Nephron (organoid): ENCODE results near the gene QSOX2.

ENCODE experiments used
- H3K27ac Mint-ChIP-seq, 3 experiments: 2 replicates each; pipeline ENCODE4 v1.8.0; 2020; ENCODE audit warnings: mixed read lengths in 3 of 3, mild to moderate bottlenecking in 2 of 3, moderate library complexity in 1 of 3
- H3K27me3 Mint-ChIP-seq: 2 replicates; pipeline ENCODE4 v1.8.0; 2021; ENCODE audit warnings: low read depth, mild to moderate bottlenecking, moderate library complexity, mixed read lengths
- H3K36me3 Mint-ChIP-seq: 2 replicates; pipeline ENCODE4 v1.8.0; 2020; ENCODE audit warnings: low read depth, mixed read lengths
- H3K4me1 Mint-ChIP-seq: 2 replicates; pipeline ENCODE4 v1.8.0; 2020; ENCODE audit warnings: mixed read lengths
- H3K4me3 Mint-ChIP-seq, 3 experiments: 2 replicates each; pipeline ENCODE4 v1.8.0; 2020; ENCODE audit warnings: mild to moderate bottlenecking in 3 of 3, mixed read lengths in 3 of 3, moderate library complexity in 2 of 3
- H3K9me3 Mint-ChIP-seq: 2 replicates; pipeline ENCODE4 v1.8.0; 2020; ENCODE audit warnings: mixed read lengths
- TF ChIP-seq, protein P1 (sequence below), 3 experiments: fragments of 200-600 bp; sonication (generic); IDR thresholded peaks; one replicate each; pipeline ENCODE4 v1.5.0; 2021; ENCODE audit warnings: antibody characterized with exemption in 3 of 3; ENCODE audit not compliant: unreplicated experiment in 3 of 3

The QSOX2 gene

DNA sequence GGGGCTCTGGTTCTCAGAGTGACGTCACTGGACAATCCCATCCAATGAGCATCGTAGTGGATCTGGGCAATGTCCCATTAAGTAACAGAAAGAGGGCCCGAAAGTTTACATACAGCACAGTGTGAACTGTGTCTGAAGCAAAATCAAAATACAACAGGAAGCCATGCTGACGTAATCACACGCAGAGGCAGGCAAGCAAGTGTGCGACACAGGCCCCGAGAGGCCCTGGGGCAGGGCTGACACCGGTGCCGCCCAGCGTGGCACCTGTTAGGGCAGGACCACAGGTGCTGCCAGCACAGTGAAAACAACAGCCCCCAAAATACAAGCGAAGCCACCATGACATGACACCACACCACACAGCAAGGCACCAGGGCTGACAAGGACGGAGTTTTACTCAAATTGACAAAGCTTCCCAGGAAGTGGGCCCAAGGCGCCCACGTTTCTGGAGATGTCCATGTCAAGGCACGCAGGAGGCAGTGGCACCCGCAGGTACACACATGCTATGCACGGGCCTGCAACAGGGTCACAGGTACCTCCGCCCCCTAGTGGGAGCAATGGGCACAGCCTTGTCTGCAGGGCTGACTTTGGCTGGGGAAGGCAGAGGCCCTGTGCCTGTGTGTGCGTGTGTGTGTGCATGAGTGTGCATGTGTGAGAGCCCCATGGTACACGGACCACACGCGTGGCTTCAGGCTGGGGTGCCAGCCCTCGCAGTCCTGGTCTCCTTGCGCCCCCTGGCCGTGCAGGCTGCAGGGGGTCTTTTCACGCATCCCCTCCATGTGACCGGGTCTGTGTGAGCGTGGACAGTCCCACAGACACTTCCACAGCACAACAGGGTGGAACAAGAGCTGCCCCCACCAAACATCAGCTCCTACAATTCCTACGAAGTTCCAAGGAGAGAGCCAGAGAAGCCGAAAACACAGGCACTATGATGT is 19.6 kb downstream of the QSOX2 start:
- TF ChIP-seq, protein P1, sequence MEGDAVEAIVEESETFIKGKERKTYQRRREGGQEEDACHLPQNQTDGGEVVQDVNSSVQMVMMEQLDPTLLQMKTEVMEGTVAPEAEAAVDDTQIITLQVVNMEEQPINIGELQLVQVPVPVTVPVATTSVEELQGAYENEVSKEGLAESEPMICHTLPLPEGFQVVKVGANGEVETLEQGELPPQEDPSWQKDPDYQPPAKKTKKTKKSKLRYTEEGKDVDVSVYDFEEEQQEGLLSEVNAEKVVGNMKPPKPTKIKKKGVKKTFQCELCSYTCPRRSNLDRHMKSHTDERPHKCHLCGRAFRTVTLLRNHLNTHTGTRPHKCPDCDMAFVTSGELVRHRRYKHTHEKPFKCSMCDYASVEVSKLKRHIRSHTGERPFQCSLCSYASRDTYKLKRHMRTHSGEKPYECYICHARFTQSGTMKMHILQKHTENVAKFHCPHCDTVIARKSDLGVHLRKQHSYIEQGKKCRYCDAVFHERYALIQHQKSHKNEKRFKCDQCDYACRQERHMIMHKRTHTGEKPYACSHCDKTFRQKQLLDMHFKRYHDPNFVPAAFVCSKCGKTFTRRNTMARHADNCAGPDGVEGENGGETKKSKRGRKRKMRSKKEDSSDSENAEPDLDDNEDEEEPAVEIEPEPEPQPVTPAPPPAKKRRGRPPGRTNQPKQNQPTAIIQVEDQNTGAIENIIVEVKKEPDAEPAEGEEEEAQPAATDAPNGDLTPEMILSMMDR (IDR thresholded peaks at IDR 0.05; ENCODE audit: unreplicated experiment in 3 of 3), result peak; percentile 75 to 85 (median 76)
- Mint-ChIP-seq H3K4me3 (no peak overlapping the region), H3K36me3 (peaks cover 25% of the 10 kb centered on the region), H3K27me3 (peaks cover 4% of the 10 kb centered on the region), H3K4me1 (peaks cover 9% of the 10 kb centered on the region), H3K27ac (no peak overlapping the region), H3K9me3 (no peaks in the 10 kb centered on the region)

DNA sequence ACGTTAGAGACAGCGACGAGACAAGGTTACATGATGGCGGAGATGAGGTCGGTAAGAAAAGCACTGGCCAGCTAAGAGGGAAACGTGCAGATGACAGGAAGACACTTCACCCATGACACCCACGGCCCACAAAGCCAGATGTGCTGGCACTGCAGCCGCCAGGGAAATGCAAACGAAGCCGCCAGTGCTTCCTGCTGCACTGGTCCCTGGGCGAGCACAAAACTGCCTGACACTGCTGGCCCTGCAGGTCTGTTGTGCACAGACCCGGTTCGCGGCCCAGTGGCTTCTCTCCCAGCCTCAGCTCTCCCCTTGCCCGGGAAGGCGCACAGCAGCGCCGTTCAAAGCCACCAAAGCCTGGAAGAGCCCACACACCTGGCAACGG is 20.3 kb downstream of the QSOX2 start:
- TF ChIP-seq, protein P1 (IDR thresholded peaks at IDR 0.05; ENCODE audit: unreplicated experiment in 3 of 3), result no peak
- no peak overlapping the region for H3K27ac Mint-ChIP-seq
- peaks cover 4% of the 10 kb centered on the region for H3K27me3 Mint-ChIP-seq

GRCh38 chr9:136223871-136224640 is 21.6 kb downstream of the QSOX2 start:
- TF ChIP-seq, protein P1 (IDR thresholded peaks at IDR 0.05; ENCODE audit: unreplicated experiment in 3 of 3), result no peak
- no peak overlapping the region for H3K4me3 Mint-ChIP-seq
- H3K27ac Mint-ChIP-seq, result no peak overlapping the region
- peaks cover 8% of the 10 kb centered on the region for H3K4me1 Mint-ChIP-seq
- H3K36me3 Mint-ChIP-seq, result peaks cover 25% of the 10 kb centered on the region
- peaks cover 4% of the 10 kb centered on the region for H3K27me3 Mint-ChIP-seq
- no peaks in the 10 kb centered on the region for H3K9me3 Mint-ChIP-seq

More for the DNA sequence above, 20.3 kb downstream of the QSOX2 start:
- no peaks in the 10 kb centered on the region for H3K9me3 Mint-ChIP-seq
- H3K4me1 Mint-ChIP-seq, result peaks cover 8% of the 10 kb centered on the region
- no peak overlapping the region for H3K4me3 Mint-ChIP-seq
- H3K36me3 Mint-ChIP-seq, result peaks cover 25% of the 10 kb centered on the region

- Mint-ChIP-seq H3K27me3 (peaks cover 1% of the 10 kb centered on the region), H3K4me1 (peaks cover 8% of the 10 kb centered on the region), H3K27ac (no peak overlapping the region), H3K36me3 (peaks cover 25% of the 10 kb centered on the region), H3K4me3 (no peak overlapping the region), H3K9me3 (no peaks in the 10 kb centered on the region)
- TF ChIP-seq, protein P1 (IDR thresholded peaks at IDR 0.05; ENCODE audit: unreplicated experiment in 3 of 3), result no peak
Observed at GRCh38 chr9:136222906-136223285, 22.7 kb downstream of the QSOX2 start.

DNA sequence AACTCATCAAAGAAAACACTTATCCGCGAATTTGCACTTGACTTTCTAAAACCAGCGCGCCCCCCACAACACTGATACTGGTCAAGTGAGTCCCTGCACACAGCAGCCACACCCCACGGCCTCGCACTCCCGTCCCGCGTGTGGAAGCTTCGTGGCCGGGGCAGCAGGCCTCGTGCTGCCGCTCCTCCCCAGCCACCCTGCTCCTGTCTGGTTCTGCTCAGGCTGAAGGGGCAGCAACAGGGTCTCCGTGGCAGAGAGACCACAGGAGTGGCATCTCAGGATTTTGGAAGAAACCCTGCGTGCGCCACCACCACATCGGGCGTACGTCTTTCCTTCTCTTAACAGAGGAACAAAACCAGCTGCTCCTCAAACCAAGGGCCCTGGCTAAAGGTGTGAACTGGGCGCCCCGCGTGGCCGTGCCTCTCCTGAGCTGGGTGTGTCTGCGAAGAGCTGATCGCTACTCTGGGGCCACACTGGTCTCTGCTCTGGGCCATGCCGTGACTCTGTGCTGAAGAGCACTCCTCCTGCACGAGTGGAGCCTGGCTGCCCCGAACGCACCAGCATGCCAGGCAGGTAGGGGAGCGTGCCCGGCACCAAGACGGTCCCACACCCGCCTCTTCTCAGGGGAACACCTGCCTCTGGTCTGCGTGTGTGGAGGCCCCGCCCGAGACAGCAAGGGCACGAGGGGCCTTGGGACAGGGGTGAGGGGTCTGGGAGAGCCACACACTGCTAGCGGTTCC is 23.3 kb downstream of the QSOX2 start:
- H3K9me3 Mint-ChIP-seq, result no peaks in the 10 kb centered on the region
- no peak overlapping the region for H3K4me3 Mint-ChIP-seq
- TF ChIP-seq, protein P1 (IDR thresholded peaks at IDR 0.05; ENCODE audit: unreplicated experiment in 3 of 3), result no peak
- H3K27me3 Mint-ChIP-seq, result no peaks in the 10 kb centered on the region
- H3K27ac Mint-ChIP-seq, result no peak overlapping the region
- peaks cover 25% of the 10 kb centered on the region for H3K36me3 Mint-ChIP-seq
- peaks cover 8% of the 10 kb centered on the region for H3K4me1 Mint-ChIP-seq
